Activated CD4-positive, alpha-beta memory T cell treated with anti-CD3 and anti-CD28 coated beads, Interleukin-2, amount 10 ng/mL, durations not matched to agents 7 days and 5 days (primary cell): ENCODE measurements around the gene TMTC1. TPM values are rescaled to one million over a fixed set of nuclear protein-coding genes. Genes with fewer than 3 reads are reported as not detected.

ENCODE experiments used
- CTCF ChIA-PET: fragments of 350-600 bp; sonication (Branson Sonifier 250); formaldehyde crosslinking; loops from one replicate; lab custom pipeline; 2021; ENCODE audit warnings: antibody characterized with exemption, inconsistent platforms; lab: Charles Lee
- POLR2A ChIA-PET: fragments of 350-600 bp; sonication (Branson Sonifier 250); formaldehyde crosslinking; loops from one replicate; lab custom pipeline; 2021; ENCODE audit warnings: antibody characterized with exemption; lab: Charles Lee
- DNase-seq: peaks from one replicate; pipeline ENCODE4 v3.0.0-alpha.2; 2020
- H3K27ac Mint-ChIP-seq: one replicate; pipeline ENCODE4 v1.8.0; 2021; ENCODE audit warnings: mild to moderate bottlenecking, mixed read lengths
- H3K27me3 Mint-ChIP-seq: one replicate; pipeline ENCODE4 v1.8.0; 2021; ENCODE audit warnings: mixed read lengths
- H3K36me3 Mint-ChIP-seq: one replicate; pipeline ENCODE4 v1.8.0; 2021; ENCODE audit warnings: low read depth, mixed read lengths
- H3K4me1 Mint-ChIP-seq: one replicate; pipeline ENCODE4 v1.8.0; 2021; ENCODE audit warnings: mixed read lengths
- H3K4me3 Mint-ChIP-seq: one replicate; pipeline ENCODE4 v1.8.0; 2021; ENCODE audit warnings: mild to moderate bottlenecking, mixed read lengths
- H3K9me3 Mint-ChIP-seq: one replicate; pipeline ENCODE4 v1.8.0; 2021; ENCODE audit warnings: mixed read lengths
- total RNA-seq, 2 experiments: library from RNA; stranded (reverse); gene quantifications; one replicate each; pipeline ENCODE4 v1.2.3, GENCODE V29; 2021

TMTC1 gene
- total RNA-seq, 2 experiments from 2014 or later = 0.63 to 0.93 TPM

- ChIA-PET CTCF (no interaction called here), POLR2A (no interaction called here)
- Mint-ChIP-seq H3K27ac (no peak overlapping the region), H3K4me1 (no peaks in the 10 kb centered on the region), H3K4me3 (no peak overlapping the region), H3K27me3 (no peaks in the 10 kb centered on the region), H3K9me3 (no peaks in the 10 kb centered on the region), H3K36me3 (no peaks in the 10 kb centered on the region)
- DNase-seq = no peak
These were observed 15.4 kb downstream of the TMTC1 start for GRCh38 chr12:29768372-29768771.

- Mint-ChIP-seq H3K4me1 (no peaks in the 10 kb centered on the region), H3K27me3 (no peaks in the 10 kb centered on the region), H3K9me3 (no peaks in the 10 kb centered on the region), H3K27ac (no peak overlapping the region), H3K36me3 (no peaks in the 10 kb centered on the region), H3K4me3 (no peak overlapping the region)
- ChIA-PET CTCF (no interaction called here), POLR2A (no interaction called here)
- no peak for DNase-seq
These were observed 20.4 kb downstream of the TMTC1 start for GRCh38 chr12:29763301-29763683.

- no peak for DNase-seq
- CTCF ChIA-PET = no interaction called here
- Mint-ChIP-seq H3K4me3 (no peak overlapping the region), H3K27ac (no peak overlapping the region), H3K4me1 (no peaks in the 10 kb centered on the region), H3K9me3 (no peaks in the 10 kb centered on the region), H3K36me3 (no peaks in the 10 kb centered on the region), H3K27me3 (no peaks in the 10 kb centered on the region)
- POLR2A ChIA-PET = no interaction called here
These were observed 21.0 kb downstream of the TMTC1 start for GRCh38 chr12:29762637-29763300.

- H3K4me3 Mint-ChIP-seq = no peak overlapping the region
- CTCF ChIA-PET = no interaction called here
- no peak for DNase-seq
- no peaks in the 10 kb centered on the region for H3K36me3 Mint-ChIP-seq
- POLR2A ChIA-PET = no interaction called here
- H3K9me3 Mint-ChIP-seq = no peaks in the 10 kb centered on the region
- no peak overlapping the region for H3K27ac Mint-ChIP-seq
- no peaks in the 10 kb centered on the region for H3K27me3 Mint-ChIP-seq
- H3K4me1 Mint-ChIP-seq = no peaks in the 10 kb centered on the region
These were observed 23.8 kb downstream of the TMTC1 start for GRCh38 chr12:29759950-29760349.

GRCh38 chr12:29756741-29757390 is 26.9 kb downstream of the TMTC1 start:
- Mint-ChIP-seq H3K36me3 (no peaks in the 10 kb centered on the region), H3K4me3 (no peak overlapping the region), H3K27me3 (no peaks in the 10 kb centered on the region), H3K9me3 (no peaks in the 10 kb centered on the region), H3K27ac (no peak overlapping the region), H3K4me1 (no peaks in the 10 kb centered on the region)
- ChIA-PET POLR2A (no interaction called here), CTCF (no interaction called here)
- no peak for DNase-seq

GRCh38 chr12:29754235-29755189 is 29.2 kb downstream of the TMTC1 start:
- no peaks in the 10 kb centered on the region for H3K4me1 Mint-ChIP-seq
- ChIA-PET CTCF (no interaction called here), POLR2A (no interaction called here)
- H3K36me3 Mint-ChIP-seq = no peaks in the 10 kb centered on the region
- no peaks in the 10 kb centered on the region for H3K27me3 Mint-ChIP-seq
- DNase-seq = no peak
- no peaks in the 10 kb centered on the region for H3K9me3 Mint-ChIP-seq
- no peak overlapping the region for H3K27ac Mint-ChIP-seq
- no peak overlapping the region for H3K4me3 Mint-ChIP-seq

- H3K9me3 Mint-ChIP-seq = no peaks in the 10 kb centered on the region
- CTCF ChIA-PET = no interaction called here
These were observed 31.6 kb downstream of the TMTC1 start for GRCh38 chr12:29752121-29752520.

GRCh38 chr12:29751676-29752075 is 32.1 kb downstream of the TMTC1 start:
- POLR2A ChIA-PET = no interaction called here
- DNase-seq = no peak
- H3K9me3 Mint-ChIP-seq = no peaks in the 10 kb centered on the region
- H3K36me3 Mint-ChIP-seq = no peaks in the 10 kb centered on the region
- CTCF ChIA-PET = no interaction called here
- H3K27me3 Mint-ChIP-seq = no peaks in the 10 kb centered on the region
- H3K4me3 Mint-ChIP-seq = no peak overlapping the region
- no peaks in the 10 kb centered on the region for H3K4me1 Mint-ChIP-seq
- no peak overlapping the region for H3K27ac Mint-ChIP-seq

More at GRCh38 chr12:29752121-29752520, 31.6 kb downstream of the TMTC1 start:
- no peak for DNase-seq
- no peaks in the 10 kb centered on the region for H3K4me1 Mint-ChIP-seq
- no peaks in the 10 kb centered on the region for H3K27me3 Mint-ChIP-seq
- no peak overlapping the region for H3K4me3 Mint-ChIP-seq
- H3K27ac Mint-ChIP-seq = no peak overlapping the region
- no peaks in the 10 kb centered on the region for H3K36me3 Mint-ChIP-seq
- POLR2A ChIA-PET = no interaction called here

GRCh38 chr12:29750928-29751220 is 32.9 kb downstream of the TMTC1 start:
- Mint-ChIP-seq H3K4me3 (no peak overlapping the region), H3K36me3 (no peaks in the 10 kb centered on the region), H3K4me1 (no peaks in the 10 kb centered on the region), H3K27ac (no peak overlapping the region), H3K9me3 (no peaks in the 10 kb centered on the region), H3K27me3 (no peaks in the 10 kb centered on the region)
- ChIA-PET CTCF (no interaction called here), POLR2A (no interaction called here)
- no peak for DNase-seq

GRCh38 chr12:29750131-29750927 is 33.4 kb downstream of the TMTC1 start:
- no peaks in the 10 kb centered on the region for H3K36me3 Mint-ChIP-seq
- no peaks in the 10 kb centered on the region for H3K27me3 Mint-ChIP-seq
- H3K4me3 Mint-ChIP-seq = no peak overlapping the region
- H3K27ac Mint-ChIP-seq = no peak overlapping the region
- H3K9me3 Mint-ChIP-seq = no peaks in the 10 kb centered on the region
- H3K4me1 Mint-ChIP-seq = no peaks in the 10 kb centered on the region
- no peak for DNase-seq
- CTCF ChIA-PET = no interaction called here
- POLR2A ChIA-PET = no interaction called here

- POLR2A ChIA-PET = no interaction called here
- Mint-ChIP-seq H3K9me3 (no peaks in the 10 kb centered on the region), H3K36me3 (no peaks in the 10 kb centered on the region), H3K27ac (no peak overlapping the region), H3K4me3 (no peak overlapping the region), H3K27me3 (no peaks in the 10 kb centered on the region), H3K4me1 (no peaks in the 10 kb centered on the region)
- CTCF ChIA-PET = interaction anchor here (0.6 kb wide), 1 partner anchor 15 kb away, joined by 5 read pairs; no protein-coding TSS in a partner anchor
- no peak for DNase-seq
These were observed 39.4 kb downstream of the TMTC1 start for GRCh38 chr12:29744365-29744764.

GRCh38 chr12:29743801-29744200 is 39.9 kb downstream of the TMTC1 start:
- Mint-ChIP-seq H3K9me3 (no peaks in the 10 kb centered on the region), H3K36me3 (no peaks in the 10 kb centered on the region), H3K27ac (no peak overlapping the region), H3K4me3 (no peak overlapping the region), H3K4me1 (no peaks in the 10 kb centered on the region), H3K27me3 (no peaks in the 10 kb centered on the region)
- CTCF ChIA-PET = interaction anchor here (0.6 kb wide), 1 partner anchor 15 kb away, joined by 5 read pairs; no protein-coding TSS in a partner anchor
- no peak for DNase-seq
- POLR2A ChIA-PET = no interaction called here

GRCh38 chr12:29743077-29743476 is 40.7 kb downstream of the TMTC1 start:
- Mint-ChIP-seq H3K27me3 (no peaks in the 10 kb centered on the region), H3K36me3 (no peaks in the 10 kb centered on the region), H3K9me3 (no peaks in the 10 kb centered on the region), H3K4me3 (no peak overlapping the region), H3K4me1 (no peaks in the 10 kb centered on the region), H3K27ac (no peak overlapping the region)
- no peak for DNase-seq
- CTCF ChIA-PET = no interaction called here
- POLR2A ChIA-PET = no interaction called here
